Fibroblast of lung (primary cell): ENCODE results near the gene SYT11. TPM values are rescaled to one million over a fixed set of nuclear protein-coding genes. Genes with fewer than 3 reads are reported as not detected.
A peak's percentile ranks its signal among the peaks of the same experiment; 100 is the strongest.

Experiments used
- DNase-seq, 2 donors: peaks; one replicate each; pipeline versions ENCODE4 v3.0.0 to v3.0.0-alpha.2; 2010; ENCODE audit warnings: low read depth in 2 of 2
- H2AFZ ChIP-seq: 2 replicates; pipeline ENCODE4 v1.5.1; 2012; ENCODE audit warnings: low read length, control low read depth, inconsistent platforms
- H3K27ac ChIP-seq: 2 replicates; pipeline ENCODE4 v1.5.1; 2011; ENCODE audit warnings: low read length, control low read depth; ENCODE audit not compliant: insufficient read depth
- H3K27me3 ChIP-seq: 2 replicates; pipeline ENCODE4 v1.5.1; 2011; ENCODE audit warnings: mild to moderate bottlenecking, low read length; ENCODE audit not compliant: control insufficient read depth, insufficient read depth
- H3K36me3 ChIP-seq: 2 replicates; pipeline ENCODE4 v1.5.1; 2011; ENCODE audit warnings: low read length; ENCODE audit not compliant: control insufficient read depth, insufficient read depth
- H3K4me1 ChIP-seq: 2 replicates; pipeline ENCODE4 v1.5.1; 2011; ENCODE audit warnings: low read length; ENCODE audit not compliant: control insufficient read depth, insufficient read depth; ENCODE audit errors: extremely low read depth
- H3K4me2 ChIP-seq: 2 replicates; pipeline ENCODE4 v1.5.1; 2011; ENCODE audit warnings: low read length, control low read depth; ENCODE audit not compliant: insufficient read depth; ENCODE audit errors: extremely low read depth
- H3K4me3 ChIP-seq, 4 experiments: fragments of 200-600 bp in 1 of 4; sonication (generic) in 1 of 4; replicated peaks in 1 of 4; 2 replicates each; pipeline ENCODE4 v1.5.1; 2011 to 2016; ENCODE audit warnings: low read length in 4 of 4, low read depth in 3 of 4, mild to moderate bottlenecking in 3 of 4, control low read depth in 2 of 4, inconsistent platforms in 1 of 4, mixed read lengths in 1 of 4; ENCODE audit not compliant: insufficient read depth in 1 of 4; ENCODE audit errors: control extremely low read depth in 1 of 4
- H3K79me2 ChIP-seq: 2 replicates; pipeline ENCODE4 v1.5.1; 2012; ENCODE audit warnings: mild to moderate bottlenecking, low read length, inconsistent platforms; ENCODE audit not compliant: control insufficient read depth, insufficient read depth
- H3K9ac ChIP-seq: 2 replicates; pipeline ENCODE4 v1.5.1; 2011; ENCODE audit warnings: mild to moderate bottlenecking, low read length, control low read depth; ENCODE audit not compliant: insufficient read depth
- H3K9me3 ChIP-seq: 2 replicates; pipeline ENCODE4 v1.5.1; 2012; ENCODE audit warnings: low read depth, low read length; ENCODE audit not compliant: control insufficient read depth, insufficient read depth
- H4K20me1 ChIP-seq: 2 replicates; pipeline ENCODE4 v1.5.1; 2011; ENCODE audit warnings: low read length; ENCODE audit not compliant: control insufficient read depth, insufficient read depth; ENCODE audit errors: extremely low read depth
- CTCF ChIP-seq, 2 donors: IDR thresholded peaks in 1 of 2; conservative IDR thresholded peaks in 1 of 2; 1 replicate in 1 of 2; 2 replicates in 1 of 2; pipeline ENCODE4 v1.5.1; 2011 to 2012; ENCODE audit warnings: low read length in 2 of 2, control low read depth in 1 of 2, inconsistent platforms in 1 of 2, low read depth in 1 of 2, mild to moderate bottlenecking in 1 of 2
- EZH2 ChIP-seq: IDR thresholded peaks from 2 replicates; pipeline ENCODE4 v1.5.1; 2012; ENCODE audit warnings: low read length, control low read depth, mild to moderate bottlenecking; ENCODE audit errors: missing control alignments
- polyA plus RNA-seq, 2 donors: library from polyadenylated mRNA; depleted of rRNA in 1 of 2; stranded (reverse) in 1 of 2; unstranded in 1 of 2; fragments of >200 nt; gene quantifications; 2 replicates each; pipeline ENCODE4 v1.2.1, GENCODE V29; 2011 to 2012; ENCODE audit warnings: missing spikeins in 1 of 2
- total RNA-seq: library from RNA; depleted of rRNA; stranded (reverse); fragments of >200 nt; gene quantifications from 2 replicates; pipeline ENCODE4 v1.2.1, GENCODE V29; 2014

Gene SYT11
- total and polyA plus RNA-seq, 2 donors (not counting 1 experiment from before 2014, with no cell fraction given) = 36.8 to 71.3 TPM

GRCh38 chr1:155900161-155900560, 40.8 kb downstream of the SYT11 start:
- no peak overlapping the region for H3K4me3 ChIP-seq
- H3K27me3 ChIP-seq = no peaks in the 10 kb centered on the region
- H3K4me1 ChIP-seq = no peaks in the 10 kb centered on the region
- H3K79me2 ChIP-seq = peaks cover 3% of the 10 kb centered on the region
- no peak overlapping the region for H3K27ac ChIP-seq
- no peak overlapping the region for H3K9ac ChIP-seq
- no peaks in the 10 kb centered on the region for H3K9me3 ChIP-seq
- DNase-seq = no peak
- H3K36me3 ChIP-seq = peaks cover 21% of the 10 kb centered on the region
- H2AFZ ChIP-seq = no peak overlapping the region
- no peaks in the 10 kb centered on the region for H4K20me1 ChIP-seq
- TF ChIP-seq CTCF (conservative IDR thresholded peaks at IDR 0.05 in 1 of 2, IDR thresholded peaks at IDR 0.05 in 1 of 2; ENCODE audit: low read depth in 1 of 2, low read length in 2 of 2) = no peak
- no peak for TF ChIP-seq EZH2
- no peak overlapping the region for H3K4me2 ChIP-seq

DNA sequence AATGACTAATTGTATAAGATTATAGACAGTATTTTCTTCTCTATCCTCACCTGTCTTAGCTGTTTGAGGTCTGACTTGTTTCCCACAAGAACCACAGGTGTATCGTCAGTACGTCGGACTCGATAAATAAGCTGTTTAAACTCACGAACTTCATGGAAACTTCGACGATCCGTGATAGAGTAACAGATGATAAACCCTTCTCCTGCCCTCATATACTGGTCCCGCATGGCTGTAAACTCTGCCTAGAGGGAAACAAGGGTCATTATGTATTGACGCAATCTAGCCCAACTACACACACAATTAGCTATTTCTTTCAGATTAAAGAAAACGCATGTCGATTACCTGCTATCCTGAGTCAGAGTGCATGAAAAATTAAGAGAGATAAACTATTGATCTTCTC, 44.9 kb downstream of the SYT11 start:
- no peak overlapping the region for H2AFZ ChIP-seq
- H3K36me3 ChIP-seq = peaks cover 19% of the 10 kb centered on the region
- no peaks in the 10 kb centered on the region for H4K20me1 ChIP-seq
- no peak overlapping the region for H3K4me3 ChIP-seq
- DNase-seq = no peak
- no peaks in the 10 kb centered on the region for H3K4me1 ChIP-seq
- no peak overlapping the region for H3K9ac ChIP-seq
- H3K27me3 ChIP-seq = no peaks in the 10 kb centered on the region
- no peaks in the 10 kb centered on the region for H3K9me3 ChIP-seq
- TF ChIP-seq EZH2 = no peak
- no peak for TF ChIP-seq CTCF (conservative IDR thresholded peaks at IDR 0.05 in 1 of 2, IDR thresholded peaks at IDR 0.05 in 1 of 2; ENCODE audit: low read depth in 1 of 2, low read length in 2 of 2)
- H3K27ac ChIP-seq = no peak overlapping the region
- no peak overlapping the region for H3K4me2 ChIP-seq
- H3K79me2 ChIP-seq = peaks cover 7% of the 10 kb centered on the region

- peak overlapping the region; percentile 94 for H3K27ac ChIP-seq
- peaks cover 6% of the 10 kb centered on the region for H3K4me1 ChIP-seq
- H3K9me3 ChIP-seq = no peaks in the 10 kb centered on the region
- peaks cover 9% of the 10 kb centered on the region for H3K36me3 ChIP-seq
- H3K9ac ChIP-seq = peak overlapping the region; percentile 76
- H4K20me1 ChIP-seq = no peaks in the 10 kb centered on the region
- DNase-seq = peak; percentile 41 to 72
- TF ChIP-seq EZH2 = no peak
- no peak for TF ChIP-seq CTCF (conservative IDR thresholded peaks at IDR 0.05 in 1 of 2, IDR thresholded peaks at IDR 0.05 in 1 of 2; ENCODE audit: low read depth in 1 of 2, low read length in 2 of 2)
- no peak overlapping the region for H2AFZ ChIP-seq
- H3K27me3 ChIP-seq = no peaks in the 10 kb centered on the region
- peak overlapping the region; percentile 72 to 97 (median 89) for H3K4me3 ChIP-seq
- peak overlapping the region; percentile 92 for H3K4me2 ChIP-seq
- H3K79me2 ChIP-seq = peaks cover 18% of the 10 kb centered on the region
Measured at GRCh38 chr1:155909894-155910293, 50.5 kb downstream of the SYT11 start.
